SW 1271 (cell line): ENCODE measurements around the gene ATP6V0C.
A peak's percentile ranks its signal among the peaks of the same experiment; 100 is the strongest.
"Not testable (repeated sequence)": the region's sequence is repeated elsewhere in the genome, so short reads cannot be mapped to it uniquely, and the experiment has no call there.

ENCODE experiments used
- DNase-seq, 2 experiments: peaks; one replicate each; lab custom pipeline; 2025; lab: John Stamatoyannopoulos, UW

ATP6V0C gene

GRCh38 chr16:2527784-2528100 lies 14.0 kb downstream of the ATP6V0C start:
- no peak for DNase-seq

DNA sequence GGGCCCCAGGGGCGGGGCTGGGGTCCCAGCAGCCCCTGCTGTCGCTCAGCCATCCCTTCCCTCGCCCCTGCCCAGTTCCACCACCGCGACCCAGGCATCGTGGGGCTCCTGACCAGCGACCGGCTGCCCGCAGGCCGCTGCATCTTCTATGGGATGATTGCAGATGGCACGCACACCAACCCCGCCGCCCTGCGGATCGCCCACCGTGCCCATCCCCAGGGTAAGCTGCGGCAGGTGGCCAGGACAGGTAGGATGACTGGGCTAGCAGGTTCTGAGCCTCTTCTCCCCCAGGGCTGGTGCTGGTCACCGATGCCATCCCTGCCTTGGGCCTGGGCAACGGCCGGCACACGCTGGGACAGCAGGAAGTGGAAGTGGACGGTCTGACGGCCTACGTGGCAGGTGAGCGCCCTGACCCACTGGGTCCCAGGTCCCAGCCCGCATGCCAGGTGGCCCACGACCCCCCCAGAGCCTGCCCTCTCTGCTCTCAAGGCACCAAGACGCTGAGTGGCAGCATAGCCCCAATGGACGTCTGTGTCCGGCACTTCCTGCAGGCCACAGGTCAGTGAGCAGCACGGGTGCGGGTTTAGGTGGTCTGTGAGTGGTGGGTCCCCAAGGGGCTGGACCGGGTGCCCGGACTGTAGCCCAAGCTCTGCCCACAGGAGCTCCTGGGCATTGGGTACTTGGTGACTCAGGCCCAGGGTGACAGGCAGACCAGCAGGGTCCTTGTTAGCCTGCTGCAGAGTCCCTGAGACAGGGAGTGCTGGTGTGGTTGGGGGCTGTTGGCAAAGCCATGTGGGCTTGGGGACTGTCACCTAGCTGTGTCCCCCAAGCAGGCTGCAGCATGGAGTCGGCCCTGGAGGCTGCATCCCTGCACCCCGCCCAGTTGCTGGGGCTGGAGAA lies 14.7 kb downstream of the ATP6V0C start:
- DNase-seq, result no peak

DNA sequence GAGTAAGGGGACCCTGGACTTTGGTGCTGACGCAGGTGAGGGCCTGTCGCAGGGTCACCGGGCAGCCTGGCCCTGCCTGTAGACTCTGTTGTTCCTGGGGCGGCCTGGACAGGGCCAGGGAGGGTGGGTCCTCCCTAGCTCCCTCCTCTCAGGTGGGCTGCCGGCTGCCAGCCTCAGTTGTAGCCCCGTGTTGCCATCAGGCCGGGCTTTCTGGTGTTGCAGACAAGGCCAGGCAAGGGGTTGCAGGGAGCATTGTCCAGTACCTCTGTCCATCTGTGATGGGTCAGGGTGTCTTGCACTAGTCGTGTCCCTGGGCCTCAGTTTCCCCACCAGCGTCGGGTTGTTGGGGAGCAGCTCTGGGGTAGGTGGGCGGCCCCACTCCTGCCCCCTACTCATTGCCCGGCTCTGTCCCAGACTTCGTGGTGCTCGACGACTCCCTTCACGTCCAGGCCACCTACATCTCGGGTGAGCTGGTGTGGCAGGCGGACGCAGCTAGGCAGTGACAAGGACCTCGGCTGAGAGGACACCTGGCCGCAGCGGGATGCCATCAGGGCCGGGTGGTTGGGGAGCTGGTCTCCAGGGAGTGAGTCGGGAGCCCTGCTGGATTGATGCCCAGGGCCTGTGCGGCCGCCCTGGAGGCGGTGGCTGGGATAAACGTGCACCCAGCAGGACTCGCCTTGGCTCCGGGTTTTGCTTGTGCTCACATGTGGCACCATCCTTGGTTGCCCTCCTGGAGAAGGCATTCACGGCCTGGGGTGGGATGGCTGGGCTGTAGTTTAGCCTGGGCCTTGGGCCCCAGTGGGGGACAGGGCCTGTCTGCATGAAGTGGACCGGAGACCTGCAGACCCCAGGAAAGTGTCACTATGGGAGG lies 15.5 kb downstream of the ATP6V0C start:
- DNase-seq, result no peak

GRCh38 chr16:2529961-2530628 lies 16.3 kb downstream of the ATP6V0C start:
- no peak for DNase-seq

DNA sequence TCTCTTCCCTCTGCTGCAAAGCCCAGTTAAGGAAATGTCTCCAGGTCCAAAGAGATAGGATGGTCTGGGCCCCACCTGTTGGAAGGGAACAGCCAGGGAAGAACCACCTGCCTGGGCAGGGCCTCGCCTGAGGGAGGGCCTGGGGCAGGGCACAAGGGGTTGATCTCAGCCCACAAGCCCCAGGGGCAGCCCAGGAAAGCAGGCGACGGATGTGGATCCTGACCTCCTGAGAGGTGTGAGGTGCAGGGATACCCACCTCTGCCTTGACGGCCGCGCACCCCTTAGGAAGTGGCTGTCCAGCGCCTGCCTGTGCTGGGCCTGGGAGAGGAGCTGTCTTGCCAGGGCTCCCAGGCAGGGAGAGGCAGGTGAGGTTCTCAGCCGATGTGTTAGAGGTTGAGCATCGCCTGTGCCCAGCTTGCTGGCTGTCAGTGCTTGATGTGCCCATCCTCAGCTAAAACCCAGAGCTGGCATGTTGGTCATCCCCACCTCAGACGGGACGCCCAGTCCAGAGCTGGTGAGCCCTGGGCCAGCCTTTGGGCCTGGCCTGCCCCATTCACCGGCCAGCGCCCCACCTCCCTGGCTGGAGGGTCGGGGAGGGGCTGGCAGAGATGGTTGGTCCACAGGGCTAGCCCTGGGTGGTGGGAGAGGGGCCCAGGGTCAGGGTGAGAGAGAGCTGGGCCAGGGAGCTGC lies 17.0 kb downstream of the ATP6V0C start:
- DNase-seq, result no peak

- DNase-seq, result no peak
Observed at GRCh38 chr16:2531371-2531695, 17.6 kb downstream of the ATP6V0C start, which contains the start of gene CEMP1. TSS of gene CEMP1 (minus strand) at chr16:2531408. CDS start at chr16:2531073, 335 bp downstream.

DNA sequence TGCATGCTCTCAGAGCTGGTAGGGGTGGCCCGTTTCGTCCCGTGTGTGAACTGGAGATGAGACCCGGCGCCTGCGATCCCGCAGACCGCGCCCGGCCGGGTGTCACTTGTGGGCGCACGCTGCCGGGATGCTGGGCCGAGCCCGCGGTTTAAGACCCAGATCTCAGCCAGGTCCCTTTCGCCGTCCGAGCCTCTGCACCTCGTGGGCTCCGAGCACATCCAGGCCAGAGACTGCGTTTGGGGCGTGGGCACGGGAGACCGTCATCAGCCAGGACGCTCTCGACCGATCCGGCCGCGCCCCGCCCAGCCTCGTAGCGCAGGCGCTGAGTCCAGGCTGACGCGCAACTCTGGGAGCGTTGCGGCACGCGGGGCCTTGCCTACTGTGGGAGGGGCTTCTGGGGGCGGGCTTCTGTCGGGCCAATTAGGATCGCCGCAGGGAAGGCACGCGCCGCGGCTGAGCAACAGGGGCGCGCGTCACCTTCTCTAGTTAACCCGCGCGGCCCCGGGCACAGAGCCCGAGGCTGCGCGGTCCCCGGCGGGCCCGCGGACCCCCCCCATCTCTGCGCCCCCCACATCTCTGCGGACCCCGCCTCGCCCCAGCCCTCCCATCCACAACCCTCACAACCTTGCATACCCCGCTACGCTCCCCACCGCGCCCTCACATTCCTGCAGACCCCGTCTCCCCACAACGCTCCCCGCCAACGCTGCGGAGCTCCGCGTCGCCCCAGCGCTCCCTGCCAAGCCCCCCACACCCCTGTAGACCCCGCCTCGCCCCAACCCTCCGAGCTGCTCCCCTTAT lies 18.1 kb downstream of the ATP6V0C start:
- DNase-seq, result peak; percentile 77 to 86

GRCh38 chr16:2532494-2533141 lies 18.9 kb downstream of the ATP6V0C start:
- DNase-seq, result no peak

DNA sequence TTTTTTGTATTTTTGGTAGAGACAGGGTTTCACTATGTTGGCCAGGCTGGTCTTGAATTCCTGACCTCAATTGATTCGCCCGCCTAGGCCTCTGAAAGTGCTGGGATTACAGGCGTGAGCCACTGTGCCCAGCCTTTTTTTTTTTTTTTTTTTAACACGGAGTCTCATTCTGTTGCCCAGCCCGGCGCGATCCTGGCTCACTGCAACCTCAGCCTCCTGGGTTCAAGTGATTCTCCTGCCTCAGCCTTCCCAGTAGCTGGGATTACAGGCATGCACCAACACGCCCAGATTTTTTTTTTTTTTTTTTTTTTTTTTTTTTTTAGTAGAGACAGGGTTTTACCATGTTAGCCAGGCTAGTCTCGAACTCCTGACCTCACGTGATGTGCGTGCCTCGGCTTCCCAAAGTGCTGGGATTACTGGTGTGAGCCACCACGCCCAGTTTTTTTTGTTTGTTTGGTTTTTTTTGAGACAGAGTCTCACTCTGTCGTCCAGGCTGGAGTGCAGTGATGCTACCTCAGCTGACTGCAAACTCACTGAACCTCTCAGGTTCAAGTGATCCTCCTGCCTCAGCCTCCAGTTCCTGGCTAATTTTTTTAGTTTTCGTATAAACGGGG lies 19.5 kb downstream of the ATP6V0C start:
- not testable (repeated sequence) for DNase-seq

DNA sequence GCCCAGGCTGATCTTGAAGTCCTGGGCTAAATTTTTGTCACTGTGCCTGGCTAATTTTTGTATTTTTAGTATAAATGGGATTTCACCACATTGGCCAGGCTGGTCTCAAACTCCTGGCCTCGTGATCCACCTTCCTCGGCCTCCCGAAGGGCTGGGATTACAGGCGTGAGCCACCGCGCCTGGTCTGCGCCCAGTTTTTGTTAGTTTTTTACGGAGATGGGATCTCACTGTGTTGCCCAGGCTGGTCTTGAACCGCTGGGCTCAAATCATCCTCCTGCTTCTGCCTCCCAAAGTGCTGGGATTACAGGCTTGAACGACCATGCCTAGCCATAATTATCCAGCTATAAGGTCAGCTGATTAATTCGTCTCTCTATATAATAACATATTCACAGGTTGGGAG lies 20.2 kb downstream of the ATP6V0C start:
- DNase-seq, result no peak

DNA sequence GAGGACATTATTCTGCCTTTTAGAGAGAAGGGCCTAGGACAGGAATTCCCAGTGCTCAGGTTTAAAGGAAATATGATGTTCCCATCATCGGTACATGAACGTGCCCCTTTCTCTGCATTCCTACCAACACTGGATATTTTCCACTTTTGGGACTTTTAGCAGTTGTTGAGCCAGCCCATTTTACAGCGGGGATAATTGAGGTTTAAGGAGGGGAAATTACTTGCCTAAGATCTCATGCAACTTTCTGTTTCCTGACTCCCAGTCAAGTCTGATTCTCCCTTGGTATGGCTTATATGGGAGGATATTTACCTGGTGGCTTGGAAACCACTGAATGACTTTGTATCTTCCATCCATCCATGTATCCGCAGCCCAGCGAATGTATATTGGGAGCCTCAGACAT lies 20.6 kb downstream of the ATP6V0C start:
- DNase-seq, result not testable (repeated sequence)

GRCh38 chr16:2535625-2536013 lies 21.9 kb downstream of the ATP6V0C start:
- DNase-seq, result no peak

DNA sequence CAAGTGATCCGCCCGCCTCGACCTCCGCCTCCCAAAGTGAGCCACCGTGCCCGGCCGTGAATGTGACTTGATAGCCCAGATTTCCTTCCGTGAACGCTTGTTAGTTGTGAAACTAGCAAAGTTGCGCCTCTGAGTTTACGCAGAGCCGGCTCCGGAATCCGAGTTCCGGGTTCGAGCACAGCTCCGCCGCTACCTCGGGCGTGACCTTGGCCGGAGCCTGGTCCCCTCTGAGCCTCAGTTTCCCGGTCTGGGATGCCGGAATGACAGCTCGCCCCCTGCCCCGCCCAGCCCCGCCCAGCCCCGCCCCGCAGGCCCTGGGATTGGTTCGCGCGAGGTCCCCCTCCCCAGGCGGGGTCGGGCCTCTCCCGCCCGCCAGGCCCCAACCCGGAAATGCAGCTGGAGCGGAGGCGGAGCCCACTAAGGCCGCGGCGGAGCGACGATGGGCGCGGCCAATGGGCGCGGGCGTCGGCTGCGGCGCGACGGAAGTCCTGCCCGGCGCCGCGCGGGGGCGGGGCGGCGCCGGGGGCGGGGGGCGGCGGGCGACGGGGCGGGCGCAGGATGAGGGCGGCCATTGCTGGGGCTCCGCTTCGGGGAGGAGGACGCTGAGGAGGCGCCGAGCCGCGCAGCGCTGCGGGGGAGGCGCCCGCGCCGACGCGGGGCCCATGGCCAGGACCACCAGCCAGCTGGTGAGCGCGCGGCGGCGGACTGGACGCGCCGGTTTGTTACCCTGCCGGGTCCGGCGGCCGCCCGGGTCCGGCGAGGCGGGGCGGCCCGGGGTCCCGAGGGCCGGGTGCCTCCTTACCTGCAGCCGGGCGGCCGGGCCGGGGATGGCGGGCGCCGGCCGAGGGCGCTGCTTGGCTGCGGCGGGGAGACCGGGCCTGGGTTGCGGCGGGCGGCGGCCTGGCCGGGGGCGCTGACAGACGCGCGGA lies 24.0 kb downstream of the ATP6V0C start, which contains the start of gene PDPK1:
Gene PDPK1 (plus strand): TSS at position 571 of the 929 bp plus-strand sequence. CDS start 92 bp downstream, at position 663.
- peak; percentile 63 to 77 for DNase-seq

DNA sequence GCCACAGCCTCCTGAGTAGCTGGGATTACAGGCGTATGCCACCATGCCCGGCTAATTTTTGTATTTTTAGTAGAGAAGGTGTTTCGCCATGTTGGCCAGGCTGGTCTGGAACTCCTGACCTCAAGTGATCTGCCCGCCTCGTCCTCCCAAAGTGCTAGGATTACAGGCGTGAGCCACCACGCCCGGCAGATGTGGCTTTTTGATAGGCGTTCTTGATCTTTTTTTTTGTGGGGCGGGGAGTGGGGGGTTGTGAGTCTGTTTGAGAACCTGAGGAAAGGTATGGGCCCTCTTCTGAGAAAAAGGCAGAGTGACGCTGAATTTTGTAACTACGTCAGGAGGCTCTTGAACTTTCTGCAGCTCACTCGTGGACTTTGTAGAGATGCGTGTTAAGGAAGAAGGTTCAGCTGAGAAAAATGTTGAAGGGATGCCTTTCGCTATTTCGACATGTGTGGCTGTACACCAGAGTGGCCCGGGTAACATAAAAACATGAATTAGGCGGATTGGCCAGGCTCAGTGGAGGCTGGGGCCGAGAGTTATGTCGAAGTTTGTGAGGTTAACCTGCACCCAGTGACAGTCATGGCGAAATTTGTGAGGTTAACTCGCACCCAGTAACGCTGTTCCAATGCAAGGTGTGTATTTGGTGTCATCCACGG lies 25.6 kb downstream of the ATP6V0C start:
- DNase-seq, result not testable (repeated sequence)

GRCh38 chr16:2539845-2540458 lies 26.2 kb downstream of the ATP6V0C start:
- DNase-seq, result not testable (repeated sequence)

DNA sequence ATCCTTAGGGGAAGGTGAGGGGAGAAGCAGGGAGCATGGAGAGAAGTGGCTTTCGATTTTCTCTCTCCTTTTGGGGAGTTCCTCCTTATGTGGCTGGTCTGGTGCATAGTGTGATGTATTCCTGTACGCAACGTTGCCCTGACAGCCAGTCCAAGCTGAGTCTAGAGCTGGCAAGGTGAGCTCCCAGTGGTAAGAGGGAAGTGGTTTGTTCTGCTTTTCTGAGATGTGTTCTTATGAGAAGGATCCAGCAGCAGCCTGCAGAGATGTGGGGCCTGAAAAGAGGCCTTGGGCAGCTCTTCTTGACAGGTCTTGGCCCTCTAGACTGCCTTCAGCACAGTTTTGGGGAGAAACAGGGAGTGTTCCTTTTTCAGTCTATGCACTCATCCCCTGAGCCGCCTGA lies 27.2 kb downstream of the ATP6V0C start:
- DNase-seq, result not testable (repeated sequence)

GRCh38 chr16:2541409-2541808 lies 27.7 kb downstream of the ATP6V0C start:
- not testable (repeated sequence) for DNase-seq

- not testable (repeated sequence) for DNase-seq
Observed at GRCh38 chr16:2543771-2544170, 30.0 kb downstream of the ATP6V0C start.
